Trophoblast cell (in vitro differentiated cells and primary cell): ENCODE measurements around the gene TWIST1.

Source experiments
- DNase-seq, 2 donors: peaks; one replicate each; pipeline ENCODE4 v3.0.0-alpha.2; 2016
- H2AFZ ChIP-seq: 2 replicates; pipeline ENCODE4 v1.6.1; 2013; ENCODE audit warnings: low read length, moderate library complexity, mild to moderate bottlenecking; ENCODE audit not compliant: insufficient read depth, poor library complexity
- H2AK5ac ChIP-seq: 2 replicates; pipeline ENCODE4 v1.6.1; 2013; ENCODE audit warnings: mild to moderate bottlenecking, low read length
- H2BK120ac ChIP-seq: 2 replicates; pipeline ENCODE4 v1.6.1; 2013; ENCODE audit warnings: low read length, mild to moderate bottlenecking, moderate library complexity; ENCODE audit not compliant: insufficient read depth, poor library complexity
- H2BK12ac ChIP-seq: 2 replicates; pipeline ENCODE4 v1.6.1; 2013; ENCODE audit warnings: mild to moderate bottlenecking, low read length, moderate library complexity
- H2BK5ac ChIP-seq: 2 replicates; pipeline ENCODE4 v1.6.1; 2013; ENCODE audit warnings: low read length, low read depth, moderate library complexity, mild to moderate bottlenecking; ENCODE audit not compliant: poor library complexity
- H3K14ac ChIP-seq: 2 replicates; pipeline ENCODE4 v1.6.1; 2013; ENCODE audit warnings: mild to moderate bottlenecking, low read length
- H3K18ac ChIP-seq: 2 replicates; pipeline ENCODE4 v1.6.1; 2013; ENCODE audit warnings: mild to moderate bottlenecking, low read length
- H3K23ac ChIP-seq: 2 replicates; pipeline ENCODE4 v1.6.1; 2013; ENCODE audit warnings: low read length
- H3K27ac ChIP-seq: 2 replicates; pipeline ENCODE4 v1.5.1; 2013; ENCODE audit warnings: low read depth, mild to moderate bottlenecking, inconsistent platforms, low read length, moderate library complexity
- H3K27me3 ChIP-seq: 2 replicates; pipeline ENCODE4 v1.6.1; 2013; ENCODE audit warnings: inconsistent platforms, mild to moderate bottlenecking, low read length, moderate library complexity; ENCODE audit not compliant: insufficient read depth
- H3K36me3 ChIP-seq, 2 experiments: 1 replicate in 1 of 2; 2 replicates in 1 of 2; pipeline ENCODE4 v1.6.1; 2013; ENCODE audit warnings: low read length in 2 of 2, mild to moderate bottlenecking in 2 of 2, moderate library complexity in 1 of 2; ENCODE audit not compliant: insufficient read depth in 2 of 2, control insufficient read depth in 1 of 2
- H3K4ac ChIP-seq: 2 replicates; pipeline ENCODE4 v1.6.1; 2013; ENCODE audit warnings: low read depth, mild to moderate bottlenecking, low read length, moderate library complexity
- H3K4me1 ChIP-seq, 2 experiments: 1 replicate in 1 of 2; 2 replicates in 1 of 2; pipeline ENCODE4 v1.6.1; 2013; ENCODE audit warnings: low read length in 2 of 2, mild to moderate bottlenecking in 2 of 2, moderate library complexity in 1 of 2; ENCODE audit not compliant: insufficient read depth in 2 of 2, control insufficient read depth in 1 of 2
- H3K4me2 ChIP-seq: 2 replicates; pipeline ENCODE4 v1.6.1; 2013; ENCODE audit warnings: inconsistent platforms, mild to moderate bottlenecking, low read length, moderate library complexity
- H3K4me3 ChIP-seq: 2 replicates; pipeline ENCODE4 v1.5.1; 2013; ENCODE audit warnings: mild to moderate bottlenecking, low read depth, low read length, inconsistent platforms
- H3K79me1 ChIP-seq: one replicate; pipeline ENCODE4 v1.6.1; 2013; ENCODE audit warnings: low read length
- H3K79me2 ChIP-seq: 2 replicates; pipeline ENCODE4 v1.6.1; 2013; ENCODE audit warnings: low read length, mild to moderate bottlenecking; ENCODE audit not compliant: control insufficient read depth, insufficient read depth, poor library complexity
- H3K9ac ChIP-seq: 2 replicates; pipeline ENCODE4 v1.6.1; 2013; ENCODE audit warnings: mild to moderate bottlenecking, low read length
- H3K9me3 ChIP-seq: 2 replicates; pipeline ENCODE4 v1.6.1; 2013; ENCODE audit warnings: low read depth, mild to moderate bottlenecking, control low read depth, inconsistent platforms, low read length; ENCODE audit not compliant: insufficient read depth
- H4K12ac ChIP-seq: 2 replicates; pipeline ENCODE4 v1.6.1; 2013; ENCODE audit warnings: low read depth, mild to moderate bottlenecking, low read length, moderate library complexity
- H4K8ac ChIP-seq: 2 replicates; pipeline ENCODE4 v1.6.1; 2013; ENCODE audit warnings: low read depth, mild to moderate bottlenecking, low read length, moderate library complexity
- H4K91ac ChIP-seq: one replicate; pipeline ENCODE4 v1.6.1; 2013; ENCODE audit warnings: low read depth, mild to moderate bottlenecking, low read length, moderate library complexity
- WGBS: extraction: QIAGEN DNeasy Blood & Tissue Kit; methylation state at CpG from one replicate; pipeline ENCODE4 v1.1.7; 2013; ENCODE audit warnings: missing lambda C conversion rate; ENCODE audit not compliant: insufficient read length, insufficient coverage; ENCODE audit errors: extremely low coverage; 5-methylcytosine and 5-hydroxymethylcytosine counted together

TWIST1 gene

GRCh38 chr7:19104811-19105210, 12.6 kb downstream of the TWIST1 start:
- no peak overlapping the region for H3K4me3 ChIP-seq
- H3K18ac ChIP-seq = no peak overlapping the region
- H3K79me1 ChIP-seq = no peaks in the 10 kb centered on the region
- no peak overlapping the region for H3K14ac ChIP-seq
- no peak overlapping the region for H3K23ac ChIP-seq
- H3K4me1 ChIP-seq = peaks cover 7 to 22% of the 10 kb centered on the region in 2 experiments
- H3K36me3 ChIP-seq = no peaks in the 10 kb centered on the region
- H3K27me3 ChIP-seq = peaks cover 36% of the 10 kb centered on the region
- H2AFZ ChIP-seq = no peak overlapping the region
- H3K27ac ChIP-seq = no peak overlapping the region
- no peak overlapping the region for H3K9ac ChIP-seq
- no peak overlapping the region for H4K12ac ChIP-seq
- H3K9me3 ChIP-seq = peaks cover 2% of the 10 kb centered on the region
- H2AK5ac ChIP-seq = no peak overlapping the region
- no CpG with 5 or more reads among the region's 4 CpGs for WGBS
- H2BK12ac ChIP-seq = no peak overlapping the region
- no peak overlapping the region for H4K91ac ChIP-seq
- peaks cover 2% of the 10 kb centered on the region for H3K79me2 ChIP-seq
- H3K4ac ChIP-seq = no peak overlapping the region
- no peak overlapping the region for H4K8ac ChIP-seq
- no peak overlapping the region for H2BK5ac ChIP-seq
- H2BK120ac ChIP-seq = no peak overlapping the region
- no peak overlapping the region for H3K4me2 ChIP-seq
- no peak for DNase-seq

- Histone ChIP-seq H2BK5ac (no peak overlapping the region), H3K27me3 (peaks cover 20% of the 10 kb centered on the region), H3K23ac (no peak overlapping the region), H4K8ac (no peak overlapping the region), H3K9me3 (peaks cover 2% of the 10 kb centered on the region), H2AK5ac (no peak overlapping the region), H4K12ac (no peak overlapping the region), H3K18ac (no peak overlapping the region), H4K91ac (no peak overlapping the region), H3K79me2 (peaks cover 2% of the 10 kb centered on the region), H3K14ac (no peak overlapping the region), H3K4me2 (no peak overlapping the region), H3K4me3 (no peak overlapping the region), H3K4me1 (peaks cover 7 to 16% of the 10 kb centered on the region in 2 experiments), H3K9ac (no peak overlapping the region), H2BK120ac (no peak overlapping the region), H2AFZ (no peak overlapping the region), H3K36me3 (no peaks in the 10 kb centered on the region), H3K79me1 (no peaks in the 10 kb centered on the region), H2BK12ac (no peak overlapping the region), H3K4ac (no peak overlapping the region), H3K27ac (no peak overlapping the region)
- no CpG with 5 or more reads among the region's 4 CpGs for WGBS
- peak in 1 of 2 donors; percentile 47 for DNase-seq
These were observed 14.6 kb downstream of the TWIST1 start for GRCh38 chr7:19102884-19103283.

- H2BK5ac ChIP-seq = no peak overlapping the region
- H3K79me1 ChIP-seq = no peaks in the 10 kb centered on the region
- H3K23ac ChIP-seq = no peak overlapping the region
- H3K4ac ChIP-seq = no peak overlapping the region
- WGBS = no CpG with 5 or more reads among the region's 2 CpGs
- H3K79me2 ChIP-seq = peaks cover 2% of the 10 kb centered on the region
- no peak overlapping the region for H3K14ac ChIP-seq
- H4K12ac ChIP-seq = no peak overlapping the region
- H3K9ac ChIP-seq = no peak overlapping the region
- no peak for DNase-seq
- no peak overlapping the region for H3K4me2 ChIP-seq
- peaks cover 11% of the 10 kb centered on the region for H3K27me3 ChIP-seq
- no peak overlapping the region for H3K27ac ChIP-seq
- H3K9me3 ChIP-seq = peaks cover 2% of the 10 kb centered on the region
- H4K8ac ChIP-seq = no peak overlapping the region
- H2BK12ac ChIP-seq = no peak overlapping the region
- no peak overlapping the region for H2AFZ ChIP-seq
- no peak overlapping the region for H2AK5ac ChIP-seq
- H2BK120ac ChIP-seq = no peak overlapping the region
- no peak overlapping the region for H4K91ac ChIP-seq
- H3K4me1 ChIP-seq = peaks cover 5 to 11% of the 10 kb centered on the region in 2 experiments
- H3K4me3 ChIP-seq = no peak overlapping the region
- H3K18ac ChIP-seq = no peak overlapping the region
- no peaks in the 10 kb centered on the region for H3K36me3 ChIP-seq
These were observed 15.5 kb downstream of the TWIST1 start for GRCh38 chr7:19101909-19102308.

- no peak overlapping the region for H3K14ac ChIP-seq
- H3K4me3 ChIP-seq = no peak overlapping the region
- no peak overlapping the region for H3K4ac ChIP-seq
- H2BK120ac ChIP-seq = no peak overlapping the region
- peaks cover 2% of the 10 kb centered on the region for H3K79me2 ChIP-seq
- no peak overlapping the region for H2AK5ac ChIP-seq
- no peaks in the 10 kb centered on the region for H3K79me1 ChIP-seq
- no peak for DNase-seq
- no peak overlapping the region for H2AFZ ChIP-seq
- no peak overlapping the region for H3K18ac ChIP-seq
- H2BK12ac ChIP-seq = no peak overlapping the region
- no peaks in the 10 kb centered on the region for H3K36me3 ChIP-seq
- H3K4me2 ChIP-seq = no peak overlapping the region
- no peak overlapping the region for H3K23ac ChIP-seq
- no peak overlapping the region for H3K27ac ChIP-seq
- peaks cover 4 to 7% of the 10 kb centered on the region in 2 experiments for H3K4me1 ChIP-seq
- H3K9ac ChIP-seq = no peak overlapping the region
- H4K91ac ChIP-seq = no peak overlapping the region
- no peak overlapping the region for H4K12ac ChIP-seq
- H4K8ac ChIP-seq = no peak overlapping the region
- peaks cover 7% of the 10 kb centered on the region for H3K27me3 ChIP-seq
- H2BK5ac ChIP-seq = no peak overlapping the region
- peaks cover 2% of the 10 kb centered on the region for H3K9me3 ChIP-seq
- no CpG with 5 or more reads among the region's 1 CpG for WGBS
These were observed 16.0 kb downstream of the TWIST1 start for GRCh38 chr7:19101472-19101871.
